A549 (cell line): ENCODE measurements around the gene HMCES. TPM values are rescaled to one million over a fixed set of nuclear protein-coding genes. Genes with fewer than 3 reads are reported as not detected.

Experiments
- ATAC-seq, 2 experiments: fragments of 200-7000 bp in 1 of 2; fragments of >200 bp in 1 of 2; cut with Nextera tagmentation in 1 of 2; cut with Tn5 transposase in 1 of 2; 3 replicates each; pipeline versions ENCODE4 v1.8.0 to v1.9.1; 2018 to 2020; ENCODE audit warnings: mild to moderate bottlenecking in 1 of 2, moderate library complexity in 1 of 2
- CTCF ChIA-PET: fragments of 300-600 bp; sonication (Branson Sonifier 250); formaldehyde crosslinking; extraction: SDS; loops from one replicate; lab custom pipeline; 2021; ENCODE audit warnings: antibody characterized with exemption, inconsistent platforms; lab: Yijun Ruan, JAX
- POLR2A ChIA-PET: fragments of 350-600 bp; formaldehyde crosslinking; extraction: SDS; loops from one replicate; lab custom pipeline; 2021; ENCODE audit warnings: antibody characterized with exemption, inconsistent platforms; lab: Yijun Ruan, JAX
- DNase-seq, 2 experiments: peaks; one replicate each; pipeline versions ENCODE4 v3.0.0 to v3.0.0-alpha.2; 2011 to 2016; ENCODE audit warnings: low read depth in 1 of 2, low spot score in 1 of 2
- FAIRE-seq: peaks from 2 replicates; lab custom pipeline; 2011; peaks lifted over from hg19 to GRCh38; lab: Jason Lieb, UNC
- H3K27ac ChIP-seq, 2 experiments: fragments of >200 bp; sonication (Bioruptor Twin); formaldehyde crosslinking; 3 replicates each; pipeline ENCODE4 v1.5.1; 2016 to 2017
- H3K4me1 ChIP-seq: fragments of >200 bp; sonication (Bioruptor Twin); formaldehyde crosslinking; 3 replicates; pipeline ENCODE4 v1.6.1; 2016
- H3K4me2 ChIP-seq: fragments of >200 bp; sonication (Bioruptor Twin); formaldehyde crosslinking; 3 replicates; pipeline ENCODE4 v1.6.1; 2016
- H3K4me3 ChIP-seq: fragments of >200 bp; sonication (Bioruptor Twin); formaldehyde crosslinking; 3 replicates; pipeline ENCODE4 v1.5.1; 2016
- H3K9me3 ChIP-seq: fragments of >200 bp; sonication (Bioruptor Twin); formaldehyde crosslinking; 3 replicates; pipeline ENCODE4 v1.6.1; 2016
- CHD4 ChIP-seq: fragments of 200-600 bp; sonication (generic); IDR thresholded peaks from 2 replicates; pipeline ENCODE4 v1.6.1; 2016; ENCODE audit warnings: antibody characterized with exemption, mild to moderate bottlenecking, borderline replicate concordance
- EHF ChIP-seq: fragments of 250-450 bp; sonication (Bioruptor Pico); IDR thresholded peaks from 2 replicates; pipeline ENCODE4 v1.5.0; 2020; ENCODE audit warnings: mild to moderate bottlenecking
- EHMT2 ChIP-seq: fragments of 200-600 bp; sonication (generic); IDR thresholded peaks from 2 replicates; pipeline ENCODE4 v1.6.1; 2016; ENCODE audit warnings: antibody characterized with exemption, low read depth, mild to moderate bottlenecking, moderate library complexity
- FOXS1 ChIP-seq: fragments of 250-450 bp; sonication (Bioruptor Pico); IDR thresholded peaks from 2 replicates; pipeline ENCODE4 v1.5.0; 2020; ENCODE audit warnings: mild to moderate bottlenecking, moderate library complexity
- HEYL ChIP-seq: fragments of 250-450 bp; sonication (Bioruptor Pico); IDR thresholded peaks from 2 replicates; pipeline ENCODE4 v1.8.0; 2021; ENCODE audit warnings: mild to moderate bottlenecking, moderate library complexity
- JUNB ChIP-seq: fragments of >200 bp; sonication (Bioruptor Twin); formaldehyde crosslinking; IDR thresholded peaks from 2 replicates; pipeline ENCODE4 v1.6.1; 2016
- MAFK ChIP-seq: fragments of 450-650 bp; IDR thresholded peaks from 2 replicates; pipeline ENCODE4 v1.6.1; 2014; ENCODE audit not compliant: partially characterized antibody
- NPAS2 ChIP-seq: fragments of 250-450 bp; sonication (Bioruptor Pico); IDR thresholded peaks from 2 replicates; pipeline ENCODE4 v1.8.0; 2022; ENCODE audit warnings: mild to moderate bottlenecking, moderate library complexity, borderline replicate concordance
- NR3C1 ChIP-seq: fragments of >200 bp; sonication (Bioruptor Twin); formaldehyde crosslinking; IDR thresholded peaks from 3 replicates; pipeline ENCODE4 v1.6.1; 2017
- RFX5 ChIP-seq: fragments of 450-650 bp; IDR thresholded peaks from 2 replicates; pipeline ENCODE4 v1.7.1; 2014; ENCODE audit warnings: antibody characterized with exemption, mild to moderate bottlenecking, moderate library complexity
- ZC3H11A ChIP-seq: fragments of 450-650 bp; IDR thresholded peaks from 2 replicates; pipeline ENCODE4 v1.6.1; 2014; ENCODE audit warnings: antibody characterized with exemption, mild to moderate bottlenecking
- ZNF302 ChIP-seq: fragments of 250-450 bp; sonication (Bioruptor Pico); IDR thresholded peaks from 2 replicates; pipeline ENCODE4 v1.9.0; 2021; ENCODE audit warnings: inconsistent platforms, mild to moderate bottlenecking, moderate library complexity
- WGBS: methylation state at CpG from one replicate; pipeline ENCODE4 v1.1.6; 2017; ENCODE audit errors: missing lambda C conversion rate; 5-methylcytosine and 5-hydroxymethylcytosine counted together
- polyA plus RNA-seq, 4 experiments: library from polyadenylated mRNA; depleted of rRNA in 3 of 4; stranded (reverse); fragments of >200 nt; fragmentation: RNase III in 1 of 4; extraction: RNeasy Plus Mini Kit Qiagen cat#74134 plus additional on column Dnase treatment in 1 of 4; gene quantifications; 2 replicates in 3 of 4; 3 replicates in 1 of 4; pipeline ENCODE4 v1.2.3, GENCODE V29; 2011 to 2017
- TF ChIP-seq, protein P1 (sequence below): fragments of 450-650 bp; IDR thresholded peaks from 2 replicates; pipeline ENCODE4 v1.6.1; 2014; ENCODE audit warnings: antibody characterized with exemption
- TF ChIP-seq, protein P2 (sequence below): fragments of >200 bp; sonication (Bioruptor Twin); formaldehyde crosslinking; IDR thresholded peaks from 3 replicates; pipeline ENCODE4 v1.6.1; 2016
- TF ChIP-seq, protein P3 (sequence below): fragments of 200-600 bp; sonication (generic); IDR thresholded peaks from 2 replicates; pipeline ENCODE4 v1.6.1; 2016; ENCODE audit warnings: antibody characterized with exemption, mild to moderate bottlenecking, moderate library complexity
- TF ChIP-seq, protein P4 (sequence below): fragments of >200 bp; sonication (Bioruptor Twin); formaldehyde crosslinking; IDR thresholded peaks from 3 replicates; pipeline ENCODE4 v1.5.1; 2016
- TF ChIP-seq, protein P5 (sequence below): fragments of >200 bp; sonication (Bioruptor Twin); formaldehyde crosslinking; IDR thresholded peaks from 2 replicates; pipeline ENCODE4 v1.6.1; 2016
- TF ChIP-seq, protein P6 (sequence below): fragments of 250-450 bp; sonication (Bioruptor Pico); IDR thresholded peaks from 2 replicates; pipeline ENCODE4 v1.5.0; 2021; ENCODE audit warnings: mild to moderate bottlenecking, moderate library complexity, borderline replicate concordance

The HMCES gene
- polyA plus RNA-seq, 2 of the 4 experiments (the other 2 are of a cell fraction), result 35.2 to 39.9 TPM

DNA sequence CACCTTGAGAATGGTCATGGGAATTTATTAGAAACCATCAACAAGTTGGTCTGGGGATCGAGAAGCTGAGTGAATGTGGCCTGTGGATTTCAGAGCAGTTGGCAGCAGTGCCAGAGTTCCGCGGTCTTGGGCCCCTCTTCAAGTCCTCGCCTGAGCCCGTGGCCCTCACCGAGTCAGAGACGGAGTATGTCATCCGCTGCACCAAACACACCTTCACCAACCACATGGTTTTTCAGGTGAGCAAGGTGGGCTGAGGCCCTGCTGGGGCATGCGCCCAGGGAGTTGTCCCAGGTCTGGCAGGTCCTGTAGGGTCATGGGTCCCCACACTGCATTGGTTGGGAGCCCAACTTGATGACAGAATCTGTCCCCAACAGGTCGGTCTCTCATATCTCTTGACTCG lies 7.0 kb upstream of the HMCES start:
- 98% methylated on average over 10 of the region's 11 CpGs for WGBS
- no peak for ATAC-seq
- no peaks in the 10 kb centered on the region for H3K4me1 ChIP-seq
- CTCF ChIA-PET, result interaction anchor here (2.2 kb wide), 1 partner anchor 45 kb away, joined by 7 read pairs; a partner anchor contains a TSS
- FAIRE-seq, result no peak
- H3K9me3 ChIP-seq, result no peaks in the 10 kb centered on the region
- H3K4me3 ChIP-seq, result no peak overlapping the region
- POLR2A ChIA-PET, result no interaction called here
- no peak for DNase-seq
- H3K27ac ChIP-seq, result no peak overlapping the region
- H3K4me2 ChIP-seq, result no peak overlapping the region
- TF ChIP-seq MAFK (no peak), EHMT2 (no peak), NR3C1 (no peak), ZNF302 (CRISPR knock-in tag) (no peak), JUNB (no peak), RFX5 (no peak), HEYL (CRISPR knock-in tag) (no peak), NPAS2 (CRISPR knock-in tag) (no peak), ZC3H11A (no peak), EHF (CRISPR knock-in tag) (no peak), FOXS1 (CRISPR knock-in tag) (no peak), CHD4 (no peak)
- TF ChIP-seq, protein P1, sequence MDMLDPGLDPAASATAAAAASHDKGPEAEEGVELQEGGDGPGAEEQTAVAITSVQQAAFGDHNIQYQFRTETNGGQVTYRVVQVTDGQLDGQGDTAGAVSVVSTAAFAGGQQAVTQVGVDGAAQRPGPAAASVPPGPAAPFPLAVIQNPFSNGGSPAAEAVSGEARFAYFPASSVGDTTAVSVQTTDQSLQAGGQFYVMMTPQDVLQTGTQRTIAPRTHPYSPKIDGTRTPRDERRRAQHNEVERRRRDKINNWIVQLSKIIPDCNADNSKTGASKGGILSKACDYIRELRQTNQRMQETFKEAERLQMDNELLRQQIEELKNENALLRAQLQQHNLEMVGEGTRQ, result no peak
- TF ChIP-seq, protein P2, sequence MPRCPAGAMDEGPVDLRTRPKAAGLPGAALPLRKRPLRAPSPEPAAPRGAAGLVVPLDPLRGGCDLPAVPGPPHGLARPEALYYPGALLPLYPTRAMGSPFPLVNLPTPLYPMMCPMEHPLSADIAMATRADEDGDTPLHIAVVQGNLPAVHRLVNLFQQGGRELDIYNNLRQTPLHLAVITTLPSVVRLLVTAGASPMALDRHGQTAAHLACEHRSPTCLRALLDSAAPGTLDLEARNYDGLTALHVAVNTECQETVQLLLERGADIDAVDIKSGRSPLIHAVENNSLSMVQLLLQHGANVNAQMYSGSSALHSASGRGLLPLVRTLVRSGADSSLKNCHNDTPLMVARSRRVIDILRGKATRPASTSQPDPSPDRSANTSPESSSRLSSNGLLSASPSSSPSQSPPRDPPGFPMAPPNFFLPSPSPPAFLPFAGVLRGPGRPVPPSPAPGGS, result no peak
- TF ChIP-seq, protein P3, sequence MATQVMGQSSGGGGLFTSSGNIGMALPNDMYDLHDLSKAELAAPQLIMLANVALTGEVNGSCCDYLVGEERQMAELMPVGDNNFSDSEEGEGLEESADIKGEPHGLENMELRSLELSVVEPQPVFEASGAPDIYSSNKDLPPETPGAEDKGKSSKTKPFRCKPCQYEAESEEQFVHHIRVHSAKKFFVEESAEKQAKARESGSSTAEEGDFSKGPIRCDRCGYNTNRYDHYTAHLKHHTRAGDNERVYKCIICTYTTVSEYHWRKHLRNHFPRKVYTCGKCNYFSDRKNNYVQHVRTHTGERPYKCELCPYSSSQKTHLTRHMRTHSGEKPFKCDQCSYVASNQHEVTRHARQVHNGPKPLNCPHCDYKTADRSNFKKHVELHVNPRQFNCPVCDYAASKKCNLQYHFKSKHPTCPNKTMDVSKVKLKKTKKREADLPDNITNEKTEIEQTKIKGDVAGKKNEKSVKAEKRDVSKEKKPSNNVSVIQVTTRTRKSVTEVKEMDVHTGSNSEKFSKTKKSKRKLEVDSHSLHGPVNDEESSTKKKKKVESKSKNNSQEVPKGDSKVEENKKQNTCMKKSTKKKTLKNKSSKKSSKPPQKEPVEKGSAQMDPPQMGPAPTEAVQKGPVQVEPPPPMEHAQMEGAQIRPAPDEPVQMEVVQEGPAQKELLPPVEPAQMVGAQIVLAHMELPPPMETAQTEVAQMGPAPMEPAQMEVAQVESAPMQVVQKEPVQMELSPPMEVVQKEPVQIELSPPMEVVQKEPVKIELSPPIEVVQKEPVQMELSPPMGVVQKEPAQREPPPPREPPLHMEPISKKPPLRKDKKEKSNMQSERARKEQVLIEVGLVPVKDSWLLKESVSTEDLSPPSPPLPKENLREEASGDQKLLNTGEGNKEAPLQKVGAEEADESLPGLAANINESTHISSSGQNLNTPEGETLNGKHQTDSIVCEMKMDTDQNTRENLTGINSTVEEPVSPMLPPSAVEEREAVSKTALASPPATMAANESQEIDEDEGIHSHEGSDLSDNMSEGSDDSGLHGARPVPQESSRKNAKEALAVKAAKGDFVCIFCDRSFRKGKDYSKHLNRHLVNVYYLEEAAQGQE, result no peak
- TF ChIP-seq, protein P4, sequence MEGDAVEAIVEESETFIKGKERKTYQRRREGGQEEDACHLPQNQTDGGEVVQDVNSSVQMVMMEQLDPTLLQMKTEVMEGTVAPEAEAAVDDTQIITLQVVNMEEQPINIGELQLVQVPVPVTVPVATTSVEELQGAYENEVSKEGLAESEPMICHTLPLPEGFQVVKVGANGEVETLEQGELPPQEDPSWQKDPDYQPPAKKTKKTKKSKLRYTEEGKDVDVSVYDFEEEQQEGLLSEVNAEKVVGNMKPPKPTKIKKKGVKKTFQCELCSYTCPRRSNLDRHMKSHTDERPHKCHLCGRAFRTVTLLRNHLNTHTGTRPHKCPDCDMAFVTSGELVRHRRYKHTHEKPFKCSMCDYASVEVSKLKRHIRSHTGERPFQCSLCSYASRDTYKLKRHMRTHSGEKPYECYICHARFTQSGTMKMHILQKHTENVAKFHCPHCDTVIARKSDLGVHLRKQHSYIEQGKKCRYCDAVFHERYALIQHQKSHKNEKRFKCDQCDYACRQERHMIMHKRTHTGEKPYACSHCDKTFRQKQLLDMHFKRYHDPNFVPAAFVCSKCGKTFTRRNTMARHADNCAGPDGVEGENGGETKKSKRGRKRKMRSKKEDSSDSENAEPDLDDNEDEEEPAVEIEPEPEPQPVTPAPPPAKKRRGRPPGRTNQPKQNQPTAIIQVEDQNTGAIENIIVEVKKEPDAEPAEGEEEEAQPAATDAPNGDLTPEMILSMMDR, result no peak
- TF ChIP-seq, protein P5, sequence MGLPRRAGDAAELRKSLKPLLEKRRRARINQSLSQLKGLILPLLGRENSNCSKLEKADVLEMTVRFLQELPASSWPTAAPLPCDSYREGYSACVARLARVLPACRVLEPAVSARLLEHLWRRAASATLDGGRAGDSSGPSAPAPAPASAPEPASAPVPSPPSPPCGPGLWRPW, result no peak
- TF ChIP-seq, protein P6, sequence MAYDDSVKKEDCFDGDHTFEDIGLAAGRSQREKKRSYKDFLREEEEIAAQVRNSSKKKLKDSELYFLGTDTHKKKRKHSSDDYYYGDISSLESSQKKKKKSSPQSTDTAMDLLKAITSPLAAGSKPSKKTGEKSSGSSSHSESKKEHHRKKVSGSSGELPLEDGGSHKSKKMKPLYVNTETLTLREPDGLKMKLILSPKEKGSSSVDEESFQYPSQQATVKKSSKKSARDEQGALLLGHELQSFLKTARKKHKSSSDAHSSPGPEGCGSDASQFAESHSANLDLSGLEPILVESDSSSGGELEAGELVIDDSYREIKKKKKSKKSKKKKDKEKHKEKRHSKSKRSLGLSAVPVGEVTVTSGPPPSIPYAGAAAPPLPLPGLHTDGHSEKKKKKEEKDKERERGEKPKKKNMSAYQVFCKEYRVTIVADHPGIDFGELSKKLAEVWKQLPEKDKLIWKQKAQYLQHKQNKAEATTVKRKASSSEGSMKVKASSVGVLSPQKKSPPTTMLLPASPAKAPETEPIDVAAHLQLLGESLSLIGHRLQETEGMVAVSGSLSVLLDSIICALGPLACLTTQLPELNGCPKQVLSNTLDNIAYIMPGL, result no peak
- TF ChIP-seq, all 56 proteins: peak for 0
